ENCODE data around the gene FAM120B. TPM values are rescaled to one million over a fixed set of nuclear protein-coding genes. Genes with fewer than 3 reads are reported as not detected.

FAM120B gene
- total RNA-seq, 1 experiment from 2014 or later = 25.2 TPM

GRCh38 chr6:170363255-170363654 lies 56.7 kb downstream of the FAM120B start:
- no peak overlapping the region for H3K9ac ChIP-seq (ENCODE audit: low read length)
- H3K36me3 ChIP-seq (ENCODE audit: control insufficient read depth in 1 of 2, insufficient read depth in 2 of 2, low read length in 2 of 2) = peaks cover 3 to 8% of the 10 kb centered on the region in 2 experiments; a peak in 2 of 4 replicates
- RAD21 ChIA-PET (ENCODE audit: low non-redundant PET in 1 of 2, low total read pairs in 2 of 2, uncharacterized antibody in 2 of 2, unreplicated experiment in 2 of 2) = no interaction called here
- TF ChIP-seq EGR1 (IDR thresholded peaks at IDR 0.05; ENCODE audit: low read depth) = no peak
- no peak for TF ChIP-seq SP1 (IDR thresholded peaks at IDR 0.05; ENCODE audit: low read depth)
- no peak for TF ChIP-seq RAD21 (IDR thresholded peaks at IDR 0.05; ENCODE audit: low read depth)
- TF ChIP-seq SIN3A (IDR thresholded peaks at IDR 0.05; ENCODE audit: low read depth) = no peak
- TF ChIP-seq ELF1 (IDR thresholded peaks at IDR 0.05; ENCODE audit: borderline replicate concordance, low read depth) = no peak
- TF ChIP-seq TCF7L2 (IDR thresholded peaks at IDR 0.05; ENCODE audit: borderline replicate concordance, extremely low read depth, insufficient read depth, insufficient read length) = no peak
- TF ChIP-seq CTCF (IDR thresholded peaks at IDR 0.05 in 2 of 3, conservative IDR thresholded peaks at IDR 0.05 in 1 of 3; ENCODE audit: borderline replicate concordance in 1 of 3, insufficient read depth in 1 of 3, low read depth in 2 of 3, low read length in 2 of 3) = no peak
- TF ChIP-seq CBX3 (IDR thresholded peaks at IDR 0.05; ENCODE audit: low read depth) = no peak
- no peak overlapping the region for H3K4me2 ChIP-seq (ENCODE audit: low read length)
- H3K4me1 ChIP-seq (ENCODE audit: control insufficient read depth in 1 of 2, insufficient read depth in 2 of 2, low read length in 2 of 2) = no peaks in the 10 kb centered on the region
- H3K27me3 ChIP-seq (ENCODE audit: insufficient read depth, low read length) = no peaks in the 10 kb centered on the region
- H3K9me2 ChIP-seq (ENCODE audit: insufficient read depth) = no peaks in the 10 kb centered on the region
- BruUV-seq (replicated peaks) = no TSS peak
- no peak overlapping the region for H2AFZ ChIP-seq (ENCODE audit: low read depth, low read length, poor library complexity, severe bottlenecking)
- H3K27ac ChIP-seq (ENCODE audit: low read depth, low read length) = no peak overlapping the region
- CTCF ChIA-PET = no interaction called here
- DNase-seq (ENCODE audit: low read depth, low spot score) (no peak), ATAC-seq (no peak)
- intact Hi-C loops (cut with micrococcal nuclease) = no loop called here
- no peaks in the 10 kb centered on the region for H3K9me3 ChIP-seq (ENCODE audit: control insufficient read depth in 1 of 2, insufficient read depth in 1 of 2, low read depth in 1 of 2, low read length in 2 of 2)
- POLR2A ChIA-PET = no interaction called here
- H3K79me2 ChIP-seq (ENCODE audit: insufficient read depth, low read length) = no peaks in the 10 kb centered on the region
- H4K20me1 ChIP-seq (ENCODE audit: insufficient read depth) = no peaks in the 10 kb centered on the region
- no peak overlapping the region for H3K4me3 ChIP-seq (replicated peaks in 1 of 2; ENCODE audit: low read depth in 1 of 2, low read length in 2 of 2)

- H4K20me1 ChIP-seq (ENCODE audit: insufficient read depth) = no peaks in the 10 kb centered on the region
- no peaks in the 10 kb centered on the region for H3K27me3 ChIP-seq (ENCODE audit: insufficient read depth, low read length)
- no peaks in the 10 kb centered on the region for H3K4me1 ChIP-seq (ENCODE audit: control insufficient read depth in 1 of 2, insufficient read depth in 2 of 2, low read length in 2 of 2)
- CTCF ChIA-PET = no interaction called here
- no peak for ATAC-seq
- no peaks in the 10 kb centered on the region for H3K9me2 ChIP-seq (ENCODE audit: insufficient read depth)
- H2AFZ ChIP-seq (ENCODE audit: low read depth, low read length, poor library complexity, severe bottlenecking) = no peak overlapping the region
- no peak overlapping the region for H3K4me2 ChIP-seq (ENCODE audit: low read length)
- H3K9ac ChIP-seq (ENCODE audit: low read length) = no peak overlapping the region
- intact Hi-C loops (cut with micrococcal nuclease) = no loop called here
- POLR2A ChIA-PET = no interaction called here
- no peaks in the 10 kb centered on the region for H3K79me2 ChIP-seq (ENCODE audit: insufficient read depth, low read length)
- peaks cover 3 to 4% of the 10 kb centered on the region in 2 experiments; a peak in 2 of 4 replicates for H3K36me3 ChIP-seq (ENCODE audit: control insufficient read depth in 1 of 2, insufficient read depth in 2 of 2, low read length in 2 of 2)
- DNase-seq (ENCODE audit: low read depth, low spot score) = no peak
- H3K27ac ChIP-seq (ENCODE audit: low read depth, low read length) = no peak overlapping the region
- no TSS peak for BruUV-seq (replicated peaks)
- no peak overlapping the region for H3K4me3 ChIP-seq (replicated peaks in 1 of 2; ENCODE audit: low read depth in 1 of 2, low read length in 2 of 2)
- RAD21 ChIA-PET (ENCODE audit: low non-redundant PET in 1 of 2, low total read pairs in 2 of 2, uncharacterized antibody in 2 of 2, unreplicated experiment in 2 of 2) = no interaction called here
- H3K9me3 ChIP-seq (ENCODE audit: control insufficient read depth in 1 of 2, insufficient read depth in 1 of 2, low read depth in 1 of 2, low read length in 2 of 2) = no peaks in the 10 kb centered on the region
- no peak for TF ChIP-seq POLR2A (IDR thresholded peaks at IDR 0.05; ENCODE audit: borderline replicate concordance, extremely low read depth, insufficient read depth, insufficient read length)
- no peak for TF ChIP-seq CBX3 (IDR thresholded peaks at IDR 0.05; ENCODE audit: low read depth)
- TF ChIP-seq CEBPB (IDR thresholded peaks at IDR 0.05; ENCODE audit: low read depth) = no peak
- TF ChIP-seq JUND (IDR thresholded peaks at IDR 0.05) = no peak
- TF ChIP-seq CTCF (IDR thresholded peaks at IDR 0.05 in 2 of 3, conservative IDR thresholded peaks at IDR 0.05 in 1 of 3; ENCODE audit: borderline replicate concordance in 1 of 3, insufficient read depth in 1 of 3, low read depth in 2 of 3, low read length in 2 of 3) = no peak
- no peak for TF ChIP-seq SP1 (IDR thresholded peaks at IDR 0.05; ENCODE audit: low read depth)
- no peak for TF ChIP-seq SIN3A (IDR thresholded peaks at IDR 0.05; ENCODE audit: low read depth)
- no peak for TF ChIP-seq MAX (IDR thresholded peaks at IDR 0.05)
- no peak for TF ChIP-seq ATF3 (IDR thresholded peaks at IDR 0.05)
- TF ChIP-seq ZNF274 (IDR thresholded peaks at IDR 0.05; ENCODE audit: low read depth, low read length) = no peak
- no peak for TF ChIP-seq TCF7L2 (IDR thresholded peaks at IDR 0.05; ENCODE audit: borderline replicate concordance, extremely low read depth, insufficient read depth, insufficient read length)
Measured at GRCh38 chr6:170365121-170365520, 58.6 kb downstream of the FAM120B start.

Data from HCT116 (cell line).